Measurements from ENCODE around the gene MS4A8.

The MS4A8 gene

GRCh38 chr11:60725592-60725991, 26.2 kb downstream of the MS4A8 start:
- Histone ChIP-seq H3K4me1 (ENCODE audit: control insufficient read depth in 1 of 2, insufficient read depth in 1 of 2, low read depth in 1 of 2, low read length in 1 of 2) (no peaks in the 10 kb centered on the region), H3K9me3 (no peaks in the 10 kb centered on the region)
- no peak for TF ChIP-seq CTCF (IDR thresholded peaks at IDR 0.05)

GRCh38 chr11:60731586-60731985, 32.2 kb downstream of the MS4A8 start:
- Histone ChIP-seq H3K27ac (no peak overlapping the region), H3K4me3 (ENCODE audit: low read depth in 1 of 2, low read length in 1 of 2) (no peak overlapping the region), H3K27me3 (peaks cover 9% of the 10 kb centered on the region), H3K4me1 (ENCODE audit: control insufficient read depth in 1 of 2, insufficient read depth in 1 of 2, low read depth in 1 of 2, low read length in 1 of 2) (no peaks in the 10 kb centered on the region), H3K36me3 (no peaks in the 10 kb centered on the region), H3K9me3 (no peaks in the 10 kb centered on the region)
- TF ChIP-seq CTCF (IDR thresholded peaks at IDR 0.05) = no peak

More at GRCh38 chr11:60725592-60725991, 26.2 kb downstream of the MS4A8 start:
- Histone ChIP-seq H3K27me3 (peaks cover 23% of the 10 kb centered on the region), H3K36me3 (no peaks in the 10 kb centered on the region), H3K27ac (no peak overlapping the region), H3K4me3 (ENCODE audit: low read depth in 1 of 2, low read length in 1 of 2) (no peak overlapping the region)

- Histone ChIP-seq H3K4me1 (ENCODE audit: control insufficient read depth in 1 of 2, insufficient read depth in 1 of 2, low read depth in 1 of 2, low read length in 1 of 2) (no peaks in the 10 kb centered on the region), H3K36me3 (no peaks in the 10 kb centered on the region), H3K4me3 (ENCODE audit: low read depth in 1 of 2, low read length in 1 of 2) (no peak overlapping the region), H3K27ac (no peak overlapping the region), H3K27me3 (no peaks in the 10 kb centered on the region), H3K9me3 (no peaks in the 10 kb centered on the region)
- TF ChIP-seq CTCF (IDR thresholded peaks at IDR 0.05) = no peak
Observed at GRCh38 chr11:60734279-60734678, 34.9 kb downstream of the MS4A8 start.

GRCh38 chr11:60739114-60739513, 39.7 kb downstream of the MS4A8 start:
- Histone ChIP-seq H3K4me1 (ENCODE audit: control insufficient read depth in 1 of 2, insufficient read depth in 1 of 2, low read depth in 1 of 2, low read length in 1 of 2) (no peaks in the 10 kb centered on the region), H3K27ac (no peak overlapping the region), H3K27me3 (no peaks in the 10 kb centered on the region), H3K9me3 (no peaks in the 10 kb centered on the region), H3K4me3 (ENCODE audit: low read depth in 1 of 2, low read length in 1 of 2) (no peak overlapping the region), H3K36me3 (no peaks in the 10 kb centered on the region)
- TF ChIP-seq CTCF (IDR thresholded peaks at IDR 0.05) = no peak

- Histone ChIP-seq H3K9me3 (no peaks in the 10 kb centered on the region), H3K4me1 (ENCODE audit: control insufficient read depth in 1 of 2, insufficient read depth in 1 of 2, low read depth in 1 of 2, low read length in 1 of 2) (no peaks in the 10 kb centered on the region), H3K36me3 (no peaks in the 10 kb centered on the region)
Observed at GRCh38 chr11:60740573-60740972, 41.2 kb downstream of the MS4A8 start.

More at GRCh38 chr11:60740573-60740972, 41.2 kb downstream of the MS4A8 start:
- TF ChIP-seq CTCF (IDR thresholded peaks at IDR 0.05) = no peak
- Histone ChIP-seq H3K27ac (no peak overlapping the region), H3K27me3 (no peaks in the 10 kb centered on the region), H3K4me3 (ENCODE audit: low read depth in 1 of 2, low read length in 1 of 2) (no peak overlapping the region)

Measured in neutrophil (primary cell).